Stimulated activated CD4-positive, alpha-beta T cell treated with anti-CD3 and anti-CD28 coated beads, Interleukin-1b, Interleukin-23, amount 100 ng/mL, for 4 hours (primary cell): ENCODE data around the gene SMAD1.

Experiments
- DNase-seq, 2 donors: peaks; one replicate each; pipeline ENCODE4 v3.0.0-alpha.2; 2020; ENCODE audit warnings: low read depth in 2 of 2

Gene SMAD1

GRCh38 chr4:145489556-145489955, 7.9 kb downstream of the SMAD1 start:
- no peak for DNase-seq

DNA sequence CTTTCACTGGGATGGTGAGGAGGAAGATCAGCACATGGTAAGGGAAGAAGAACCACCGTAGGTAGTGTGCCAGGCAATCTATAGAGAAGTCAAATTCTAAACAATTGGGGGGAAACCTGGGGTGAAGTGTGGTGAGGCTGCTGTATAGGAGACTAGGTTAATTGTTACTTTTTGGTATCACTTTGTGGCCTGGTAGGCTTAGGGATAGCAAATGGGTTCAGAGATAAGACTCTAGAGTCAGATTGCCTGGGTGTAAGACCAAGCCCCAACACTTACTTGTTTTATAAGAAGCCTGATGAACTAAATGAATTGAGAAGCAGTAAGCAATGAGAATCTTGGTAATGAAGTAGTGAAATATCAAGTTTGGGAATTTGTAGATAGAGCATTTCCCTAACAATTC, 8.7 kb downstream of the SMAD1 start:
- no peak for DNase-seq

GRCh38 chr4:145490796-145491195, 9.1 kb downstream of the SMAD1 start:
- no peak for DNase-seq

DNA sequence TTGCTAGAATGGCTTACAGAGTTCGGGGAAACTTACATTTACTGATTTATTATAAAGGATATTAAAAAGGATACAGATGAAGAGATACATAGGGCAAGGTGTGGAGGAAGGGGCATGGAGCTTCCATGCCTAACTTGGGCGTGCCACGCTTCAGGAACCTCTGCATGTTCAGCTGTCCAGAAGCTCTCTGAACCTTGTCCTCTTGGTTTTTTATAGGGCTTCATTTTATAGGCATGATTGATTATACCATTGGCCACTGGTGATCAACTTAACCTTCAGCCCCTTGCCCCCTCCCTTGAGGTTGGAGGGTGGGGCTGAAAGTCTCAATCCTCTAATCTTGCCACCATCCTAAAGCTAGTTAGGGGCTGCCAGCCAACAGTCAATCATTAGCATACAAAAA, 10.7 kb downstream of the SMAD1 start:
- DNase-seq, result no peak

- DNase-seq, result no peak
These were observed 11.5 kb downstream of the SMAD1 start for GRCh38 chr4:145493166-145493565.

- no peak for DNase-seq
These were observed 13.1 kb downstream of the SMAD1 start for GRCh38 chr4:145494666-145495270.

DNA sequence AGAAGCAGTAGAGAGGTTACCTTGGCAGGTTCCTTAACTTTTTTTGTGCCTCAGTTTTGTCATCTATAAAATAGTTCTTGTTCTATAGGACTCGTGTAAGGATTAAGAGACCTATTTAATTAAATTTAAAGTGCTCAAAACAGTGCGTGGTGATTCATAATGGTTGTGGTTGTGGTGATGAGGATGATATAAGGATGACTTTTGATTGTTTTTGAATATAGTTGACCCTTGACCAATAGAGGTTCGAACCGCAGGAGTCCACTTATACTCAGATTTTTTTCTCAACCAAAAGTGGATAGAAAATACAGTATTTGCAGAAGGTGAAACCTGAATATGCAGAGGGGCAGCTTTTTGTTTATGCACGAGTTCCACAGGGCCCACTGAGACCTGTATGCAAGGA, 14.6 kb downstream of the SMAD1 start:
- DNase-seq, result no peak

DNA sequence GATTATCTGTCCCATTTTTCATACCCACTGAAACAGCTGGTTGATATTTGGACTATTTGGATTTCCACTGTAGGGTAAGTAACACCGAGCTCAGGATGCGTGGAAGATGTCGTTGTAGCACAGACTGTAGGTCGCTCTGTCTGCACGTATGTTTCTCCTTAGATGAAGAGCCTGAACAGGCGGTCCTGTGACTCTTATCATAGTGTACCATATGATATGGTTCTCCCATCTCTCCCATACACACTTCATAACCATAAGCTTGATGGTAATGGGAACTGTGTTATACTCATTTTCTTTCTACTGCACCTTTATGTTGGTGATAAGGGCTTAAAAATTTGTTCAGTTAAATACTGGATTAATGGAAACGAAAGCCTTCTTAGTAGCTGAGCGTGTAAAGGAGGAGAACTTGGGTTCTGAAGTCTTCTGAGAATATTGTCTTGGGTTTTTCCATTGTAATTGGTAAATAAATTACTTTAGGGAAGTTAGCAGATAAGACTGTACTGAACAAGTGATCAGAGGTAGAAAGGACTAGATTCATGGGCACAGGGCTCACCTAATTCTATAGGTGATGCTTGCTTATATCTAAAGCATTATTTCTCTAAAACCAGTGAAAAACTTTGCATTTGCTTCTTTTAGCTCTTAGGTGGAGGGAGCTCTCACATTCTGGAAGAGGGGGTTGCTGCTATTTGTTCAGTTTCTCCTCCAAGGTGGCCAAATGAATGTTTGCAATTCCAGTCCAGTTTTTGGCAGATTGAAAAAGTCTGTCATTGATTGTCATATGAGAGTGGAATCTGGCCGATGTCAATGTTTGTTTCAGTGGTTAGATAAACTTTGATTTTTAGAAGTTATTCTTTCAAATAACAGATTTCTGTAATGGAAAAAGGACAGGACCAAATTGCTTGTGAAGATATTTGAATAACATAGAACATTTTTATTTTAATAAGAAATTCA, 15.8 kb downstream of the SMAD1 start:
- no peak for DNase-seq

- no peak for DNase-seq
These were observed 16.8 kb downstream of the SMAD1 start for GRCh38 chr4:145498430-145498829.

GRCh38 chr4:145501051-145501660, 19.5 kb downstream of the SMAD1 start:
- no peak for DNase-seq

DNA sequence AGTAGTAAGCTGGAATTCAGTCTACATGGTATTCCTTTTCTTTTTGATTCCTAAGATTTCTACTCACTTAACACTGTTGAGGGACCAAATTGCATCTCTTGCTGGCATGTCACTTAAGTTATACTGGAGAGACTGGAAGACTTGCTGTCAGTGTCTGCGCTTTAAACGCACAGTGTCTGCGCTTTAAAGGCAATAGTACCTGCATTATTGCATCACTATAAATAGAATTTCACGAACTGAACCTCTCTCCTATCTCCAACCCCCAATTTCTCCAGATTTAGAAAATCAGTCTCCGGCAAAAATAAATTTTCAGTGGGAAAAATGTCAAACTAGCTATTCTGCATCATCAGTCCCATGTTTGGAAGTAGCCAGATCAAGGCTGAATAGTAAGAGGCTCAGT, 21.2 kb downstream of the SMAD1 start:
- DNase-seq, result no peak

GRCh38 chr4:145503486-145504072, 21.9 kb downstream of the SMAD1 start:
- no peak for DNase-seq

GRCh38 chr4:145505995-145506394, 24.3 kb downstream of the SMAD1 start:
- DNase-seq, result no peak

- no peak for DNase-seq
These were observed 26.0 kb downstream of the SMAD1 start for GRCh38 chr4:145507636-145508035.

DNA sequence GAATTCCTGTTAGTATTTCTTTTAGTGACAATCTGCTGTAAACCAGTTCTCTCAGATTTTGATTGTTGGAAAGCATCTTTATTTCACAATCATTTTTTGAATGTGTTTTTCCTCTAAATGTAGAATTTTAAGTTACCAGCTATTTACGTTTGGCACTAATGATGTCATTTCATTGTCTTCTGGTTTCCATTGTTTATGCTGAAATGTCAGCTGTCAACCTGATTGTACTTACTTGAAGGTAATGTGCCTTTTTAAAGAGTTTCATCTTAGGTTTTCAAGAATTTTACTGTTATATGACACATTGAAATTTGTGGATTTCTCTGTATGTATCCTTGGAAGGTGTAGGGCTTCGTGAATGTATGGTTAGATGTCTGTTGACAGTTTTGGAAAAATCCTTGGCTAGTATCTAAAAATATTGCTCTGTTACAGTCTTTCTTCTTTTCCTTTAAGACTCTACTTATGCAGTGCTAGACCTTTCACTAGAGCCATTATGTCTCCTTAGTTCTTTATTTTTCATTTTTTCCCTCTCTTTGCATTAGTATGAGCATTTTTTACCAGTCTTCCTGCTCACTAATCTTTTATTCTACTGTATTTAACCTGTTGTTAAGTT, 30.4 kb downstream of the SMAD1 start:
- DNase-seq, result no peak

GRCh38 chr4:145513020-145513621, 31.5 kb downstream of the SMAD1 start:
- DNase-seq, result no peak

GRCh38 chr4:145520172-145520571, 38.5 kb downstream of the SMAD1 start:
- DNase-seq, result no peak

GRCh38 chr4:145521282-145521681, 39.6 kb downstream of the SMAD1 start:
- DNase-seq, result no peak

GRCh38 chr4:145523117-145523516, 41.5 kb downstream of the SMAD1 start:
- DNase-seq, result no peak

DNA sequence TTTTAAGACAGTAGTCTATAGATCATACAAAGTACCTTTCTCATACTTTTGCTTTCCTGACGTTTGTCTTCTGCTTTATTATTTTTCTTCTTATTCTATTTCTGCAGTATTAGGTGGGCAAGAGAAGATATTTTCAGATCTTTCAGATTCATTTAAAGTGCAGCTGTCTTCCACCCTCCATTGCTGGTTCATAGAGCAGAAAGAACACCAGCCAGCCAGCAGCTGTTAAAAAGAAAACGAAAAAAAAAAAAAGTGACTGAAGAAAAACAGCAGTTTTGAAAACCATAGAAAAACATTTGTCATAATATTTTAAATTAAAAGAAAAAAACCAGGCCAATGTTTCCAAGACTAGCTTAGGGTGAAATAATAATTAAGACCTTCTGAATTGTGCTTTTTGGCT, 42.9 kb downstream of the SMAD1 start:
- no peak for DNase-seq

DNA sequence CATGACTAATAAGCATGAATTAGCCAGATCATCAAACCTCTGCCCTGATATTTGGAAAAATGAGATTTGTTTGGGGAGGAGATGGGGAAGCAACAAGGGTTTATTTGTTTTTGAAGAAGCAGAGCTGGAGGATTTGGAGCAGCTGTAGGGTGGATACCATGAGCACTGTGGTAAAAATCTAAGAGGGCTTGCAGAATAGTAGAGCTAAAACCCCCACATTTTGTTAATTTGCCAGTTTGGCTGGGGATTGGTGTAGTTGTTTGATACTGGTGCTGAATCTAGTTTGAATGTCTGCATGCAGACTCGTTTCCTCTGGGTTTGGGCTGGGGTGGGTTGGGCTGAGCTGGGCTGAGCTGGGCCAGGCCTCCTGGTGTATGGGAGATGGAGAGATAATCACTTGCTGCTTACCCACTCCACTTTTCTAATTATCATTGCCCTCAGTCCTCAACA, 43.7 kb downstream of the SMAD1 start:
- no peak for DNase-seq

DNA sequence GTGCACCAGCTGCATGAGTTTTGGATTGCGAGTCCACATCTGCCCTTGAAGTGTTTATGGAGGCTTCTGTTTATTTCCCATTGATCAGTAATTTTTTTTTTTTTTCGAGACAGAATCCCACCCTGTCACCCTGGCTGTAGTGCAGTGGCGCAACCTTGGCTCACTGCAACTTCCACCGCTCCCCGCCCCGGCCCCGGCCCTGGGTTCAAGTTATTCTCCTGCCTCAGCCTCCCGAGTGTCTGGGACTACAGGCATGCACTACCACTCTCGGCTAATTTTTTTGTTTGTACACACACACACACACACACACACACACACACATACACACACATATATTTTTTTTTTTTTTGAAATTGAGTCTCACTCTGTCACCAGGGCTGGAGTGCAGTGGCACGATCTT, 46.1 kb downstream of the SMAD1 start:
- no peak for DNase-seq
